Neural cell (in vitro differentiated cells): Measurements from ENCODE around the gene SPHK2. TPM values are rescaled to one million over a fixed set of nuclear protein-coding genes. Genes with fewer than 3 reads are reported as not detected.

ENCODE experiments used
- H2AFZ ChIP-seq: fragments of 200-600, 300-800 bp; sonication (generic), shearing (Covaris generic); 2 replicates; pipeline ENCODE4 v1.6.0; 2014; ENCODE audit warnings: low read depth, mild to moderate bottlenecking, antibody characterized with exemption, low read length, moderate library complexity
- H3F3A ChIP-seq: fragments of 200-600 bp; shearing (Covaris generic); 2 replicates; pipeline ENCODE4 v1.6.1; 2016; ENCODE audit warnings: mild to moderate bottlenecking, moderate library complexity, mixed read lengths, antibody characterized with exemption, low read length; ENCODE audit not compliant: insufficient read depth, poor library complexity, severe bottlenecking
- H3K27ac ChIP-seq: fragments of 200-600, 300-800 bp; sonication (generic), shearing (Covaris generic); 2 replicates; pipeline ENCODE4 v1.5.1; 2014; ENCODE audit warnings: mild to moderate bottlenecking, low read length, moderate library complexity
- H3K27me3 ChIP-seq: fragments of 300-800, 200-600 bp; sonication (generic), shearing (Covaris generic); 2 replicates; pipeline ENCODE4 v1.6.0; 2014; ENCODE audit warnings: mild to moderate bottlenecking, low read depth, low read length, moderate library complexity; ENCODE audit not compliant: insufficient read depth
- H3K36me3 ChIP-seq: fragments of 300-800, 200-600 bp; sonication (generic), shearing (Covaris generic); 2 replicates; pipeline ENCODE4 v1.5.1; 2014; ENCODE audit warnings: mild to moderate bottlenecking, antibody characterized with exemption, low read length, moderate library complexity; ENCODE audit not compliant: insufficient read depth
- H3K4me2 ChIP-seq: fragments of 300-800, 200-600 bp; sonication (generic), shearing (Covaris generic); 2 replicates; pipeline ENCODE4 v1.6.0; 2014; ENCODE audit warnings: mild to moderate bottlenecking, low read length
- H3K4me3 ChIP-seq: fragments of 300-800, 200-600 bp; sonication (generic), shearing (Covaris generic); 2 replicates; pipeline ENCODE4 v1.5.1; 2014; ENCODE audit warnings: mild to moderate bottlenecking, low read length, moderate library complexity
- H3K79me2 ChIP-seq: fragments of 200-600 bp; shearing (Covaris generic); replicated peaks from 2 replicates; pipeline ENCODE4 v1.6.0; 2014; ENCODE audit warnings: mild to moderate bottlenecking, low read length, moderate library complexity; ENCODE audit not compliant: insufficient read depth
- H3K9ac ChIP-seq: fragments of 300-800, 200-600 bp; sonication (generic), shearing (Covaris generic); 2 replicates; pipeline ENCODE4 v1.6.1; 2016; ENCODE audit warnings: mild to moderate bottlenecking, low read length, mixed read lengths
- H3K9me2 ChIP-seq: fragments of 200-600 bp; shearing (Covaris generic); 2 replicates; pipeline ENCODE4 v1.6.1; 2016; ENCODE audit warnings: mild to moderate bottlenecking, low read length, mixed read lengths; ENCODE audit not compliant: insufficient read depth
- H3K9me3 ChIP-seq: fragments of 200-600, 300-800 bp; sonication (generic), shearing (Covaris generic); 2 replicates; pipeline ENCODE4 v1.6.1; 2016; ENCODE audit warnings: mild to moderate bottlenecking, mixed run types, low read length, moderate library complexity, mixed read lengths
- H4K20me1 ChIP-seq: fragments of 200-600 bp; shearing (Covaris generic); 2 replicates; pipeline ENCODE4 v1.6.1; 2016; ENCODE audit warnings: mild to moderate bottlenecking, mixed run types; ENCODE audit not compliant: insufficient read depth
- CTCF ChIP-seq: fragments of 450-650 bp; IDR thresholded peaks from 2 replicates; pipeline ENCODE4 v1.5.1; 2014; ENCODE audit warnings: antibody characterized with exemption, mild to moderate bottlenecking, moderate library complexity; ENCODE audit not compliant: poor library complexity, severe bottlenecking
- EP300 ChIP-seq: fragments of 450-650 bp; conservative IDR thresholded peaks from 2 replicates; pipeline ENCODE4 v1.6.1; 2014; ENCODE audit warnings: antibody characterized with exemption, mild to moderate bottlenecking, moderate library complexity; ENCODE audit not compliant: poor library complexity, severe bottlenecking
- EZH2 ChIP-seq: fragments of 200-600, 300-800 bp; shearing (Covaris generic), sonication (generic); IDR thresholded peaks from 2 replicates; pipeline ENCODE4 v1.6.1; 2014; ENCODE audit warnings: antibody characterized with exemption, low read length, borderline replicate concordance, mild to moderate bottlenecking; ENCODE audit not compliant: insufficient read depth, poor library complexity, severe bottlenecking
- MXI1 ChIP-seq: fragments of 450-650 bp; conservative IDR thresholded peaks from 2 replicates; pipeline ENCODE4 v1.6.1; 2014; ENCODE audit warnings: antibody characterized with exemption, mild to moderate bottlenecking; ENCODE audit not compliant: poor library complexity, severe bottlenecking
- POLR2AphosphoS5 ChIP-seq: IDR thresholded peaks from 2 replicates; pipeline ENCODE4 v1.6.1; 2012
- RAD21 ChIP-seq: fragments of 450-650 bp; conservative IDR thresholded peaks from 2 replicates; pipeline ENCODE4 v1.6.1; 2014; ENCODE audit warnings: antibody characterized with exemption, mild to moderate bottlenecking, moderate library complexity
- REST ChIP-seq: IDR thresholded peaks from 2 replicates; pipeline ENCODE4 v1.6.1; 2012; ENCODE audit warnings: borderline replicate concordance
- SMC3 ChIP-seq: fragments of 450-650 bp; conservative IDR thresholded peaks from 2 replicates; pipeline ENCODE4 v1.6.1; 2014; ENCODE audit warnings: antibody characterized with exemption, mild to moderate bottlenecking, moderate library complexity; ENCODE audit not compliant: poor library complexity
- TAF1 ChIP-seq: IDR thresholded peaks from 2 replicates; pipeline ENCODE4 v1.6.1; 2012; ENCODE audit warnings: low read depth
- polyA plus RNA-seq: library from polyadenylated mRNA; depleted of rRNA; stranded (reverse); fragments of >200 nt; gene quantifications from 2 replicates; pipeline ENCODE4 v1.2.3, GENCODE V29; 2014

SPHK2 gene
- polyA plus RNA-seq, 1 donor from 2014 or later, result 22.6 TPM

- H3K27ac ChIP-seq, result no peak overlapping the region
- peaks cover under 1% of the 10 kb centered on the region for H3K36me3 ChIP-seq
- no peak for TF ChIP-seq EP300
- TF ChIP-seq RAD21, result no peak
- TF ChIP-seq EZH2, result no peak
- TF ChIP-seq MXI1, result no peak
- no peak for TF ChIP-seq POLR2AphosphoS5
- no peak for TF ChIP-seq CTCF
- no peak for TF ChIP-seq SMC3
- TF ChIP-seq REST, result no peak
- TF ChIP-seq TAF1, result no peak
- H3K9me2 ChIP-seq, result no peaks in the 10 kb centered on the region
- no peak overlapping the region for H3K4me2 ChIP-seq
- H3K79me2 ChIP-seq, result peaks cover 5% of the 10 kb centered on the region
- no peak overlapping the region for H3K9ac ChIP-seq
- no peaks in the 10 kb centered on the region for H3K27me3 ChIP-seq
- H3F3A ChIP-seq, result no peaks in the 10 kb centered on the region
- H4K20me1 ChIP-seq, result no peaks in the 10 kb centered on the region
- H3K4me3 ChIP-seq, result no peak overlapping the region
- H3K9me3 ChIP-seq, result no peaks in the 10 kb centered on the region
- no peak overlapping the region for H2AFZ ChIP-seq
These were observed 7.4 kb upstream of the SPHK2 start for GRCh38 chr19:48611872-48612271.

GRCh38 chr19:48613024-48613851, 6.1 kb upstream of the SPHK2 start:
- Histone ChIP-seq H3K27me3 (no peaks in the 10 kb centered on the region), H3F3A (no peaks in the 10 kb centered on the region), H3K36me3 (peaks cover 3% of the 10 kb centered on the region), H4K20me1 (peaks cover 4% of the 10 kb centered on the region), H3K9ac (no peak overlapping the region), H2AFZ (no peak overlapping the region), H3K9me3 (no peaks in the 10 kb centered on the region), H3K79me2 (peaks cover 17% of the 10 kb centered on the region), H3K4me2 (no peak overlapping the region), H3K9me2 (no peaks in the 10 kb centered on the region), H3K4me3 (no peak overlapping the region), H3K27ac (no peak overlapping the region)
- TF ChIP-seq CTCF (no peak), SMC3 (no peak), EP300 (no peak), MXI1 (no peak), TAF1 (no peak), POLR2AphosphoS5 (no peak), RAD21 (no peak), EZH2 (no peak), REST (no peak)
